GM18951 (cell line): ENCODE results near the gene CIAO3.
"Not testable (repeated sequence)": the region's sequence is repeated elsewhere in the genome, so short reads cannot be mapped to it uniquely, and the experiment has no call there.

Experiments
- POLR2A ChIP-seq: IDR thresholded peaks from 4 replicates; pipeline ENCODE4 v1.6.1; 2011; ENCODE audit warnings: mild to moderate bottlenecking; ENCODE audit not compliant: insufficient read length, insufficient read depth; ENCODE audit errors: extremely low read depth
- in situ Hi-C: fragments of 300-500 bp; cut with MboI; formaldehyde crosslinking; loops from one replicate; pipeline ENCODE4 v1.12.0; 2022; ENCODE audit warnings: low sequenced_read_pairs, mixed read lengths, inconsistent platforms; ENCODE audit not compliant: unreplicated experiment

Gene CIAO3

GRCh38 chr16:745739-746138 lies 4.9 kb upstream of the CIAO3 start:
- no peak for TF ChIP-seq POLR2A
- in situ Hi-C loops, result no loop called here

DNA sequence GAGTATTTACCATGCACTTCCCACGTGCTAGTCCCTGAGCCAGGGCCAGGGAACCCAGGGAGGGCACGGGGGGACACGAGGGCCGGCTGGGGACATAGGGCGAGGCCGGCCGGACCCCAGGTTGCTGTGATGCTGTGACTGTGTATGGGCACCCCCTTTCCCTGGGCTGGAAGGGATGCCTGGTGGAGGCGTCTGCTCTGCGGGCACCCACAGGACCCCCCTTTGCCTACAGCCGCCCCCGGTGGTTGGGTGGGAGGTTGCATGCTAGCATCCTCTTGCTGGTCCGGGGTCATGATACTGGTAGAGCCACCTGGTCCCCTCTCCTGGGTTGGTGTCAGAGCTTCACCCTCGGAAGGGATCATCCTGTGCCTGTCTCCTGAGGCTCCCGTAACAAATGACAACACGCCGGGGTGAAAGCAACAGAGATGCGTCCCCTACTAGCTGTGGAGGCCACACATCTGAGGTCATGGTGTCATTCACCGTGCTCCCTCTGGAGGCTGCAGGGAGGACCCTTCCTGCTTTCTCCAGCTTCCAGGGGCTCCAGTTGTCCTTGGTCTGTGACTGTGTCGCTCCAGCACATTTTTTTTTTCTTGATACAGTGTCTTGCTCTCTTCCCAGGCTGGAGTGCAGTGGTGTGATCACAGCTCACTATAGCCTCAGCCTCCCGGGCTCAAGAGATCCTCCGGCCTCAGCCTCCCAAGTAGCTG lies 3.1 kb upstream of the CIAO3 start:
- no peak for TF ChIP-seq POLR2A
- in situ Hi-C loops, result no loop called here

- in situ Hi-C loops, result not testable (repeated sequence)
Observed at GRCh38 chr16:742894-743293, 2.1 kb upstream of the CIAO3 start.

DNA sequence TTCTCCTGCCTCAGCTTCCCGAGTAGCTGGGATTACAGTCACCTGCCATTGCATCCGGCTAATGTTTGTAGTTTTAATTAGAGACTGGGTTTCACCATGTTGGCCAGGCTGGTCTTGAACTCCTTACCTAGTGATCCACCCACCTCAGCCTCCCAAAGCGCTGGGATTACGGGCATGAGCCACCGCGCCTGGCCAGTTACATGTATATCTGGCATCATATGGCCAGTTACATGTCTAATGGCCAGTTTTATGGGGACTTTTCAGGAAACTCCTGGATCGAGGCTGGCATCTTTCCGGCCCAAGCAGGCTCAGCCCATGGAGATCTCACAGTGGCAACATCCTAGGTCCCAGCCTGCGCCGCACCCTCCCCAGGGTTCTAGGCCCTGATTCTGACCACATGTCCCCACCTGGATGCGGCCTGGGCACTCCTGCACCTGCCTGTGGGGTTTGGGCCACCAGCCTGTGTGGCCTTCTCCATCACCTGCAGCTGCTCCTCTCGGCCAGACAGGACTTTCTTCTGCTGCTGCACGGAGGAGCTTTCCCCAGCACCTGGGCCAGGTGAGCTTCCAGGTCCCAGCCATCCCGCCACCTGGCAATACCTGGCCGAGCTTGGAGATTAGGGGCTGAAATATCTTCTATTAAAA lies 1.3 kb upstream of the CIAO3 start:
- in situ Hi-C loops, result no loop called here

DNA sequence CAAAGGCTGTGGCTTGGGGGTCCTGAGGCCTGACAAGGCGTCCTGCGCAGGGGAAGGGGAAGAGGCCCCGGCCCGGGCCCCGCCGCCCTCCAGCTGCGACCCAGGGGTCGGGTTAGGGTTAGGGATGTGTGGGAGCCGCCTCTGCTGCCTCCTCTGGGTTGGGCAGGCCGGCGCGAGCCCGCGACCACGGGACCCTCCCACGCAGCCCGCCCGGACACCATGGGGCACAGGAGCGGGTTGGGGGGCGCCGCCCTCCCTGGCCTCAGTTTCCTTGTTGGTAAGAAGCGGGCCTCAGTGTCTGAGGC lies 386 bp downstream of the CIAO3 start:
- in situ Hi-C loops, result no loop called here
- TF ChIP-seq POLR2A, result no peak

More for the DNA sequence above, 1.3 kb upstream of the CIAO3 start:
- TF ChIP-seq POLR2A, result no peak

DNA sequence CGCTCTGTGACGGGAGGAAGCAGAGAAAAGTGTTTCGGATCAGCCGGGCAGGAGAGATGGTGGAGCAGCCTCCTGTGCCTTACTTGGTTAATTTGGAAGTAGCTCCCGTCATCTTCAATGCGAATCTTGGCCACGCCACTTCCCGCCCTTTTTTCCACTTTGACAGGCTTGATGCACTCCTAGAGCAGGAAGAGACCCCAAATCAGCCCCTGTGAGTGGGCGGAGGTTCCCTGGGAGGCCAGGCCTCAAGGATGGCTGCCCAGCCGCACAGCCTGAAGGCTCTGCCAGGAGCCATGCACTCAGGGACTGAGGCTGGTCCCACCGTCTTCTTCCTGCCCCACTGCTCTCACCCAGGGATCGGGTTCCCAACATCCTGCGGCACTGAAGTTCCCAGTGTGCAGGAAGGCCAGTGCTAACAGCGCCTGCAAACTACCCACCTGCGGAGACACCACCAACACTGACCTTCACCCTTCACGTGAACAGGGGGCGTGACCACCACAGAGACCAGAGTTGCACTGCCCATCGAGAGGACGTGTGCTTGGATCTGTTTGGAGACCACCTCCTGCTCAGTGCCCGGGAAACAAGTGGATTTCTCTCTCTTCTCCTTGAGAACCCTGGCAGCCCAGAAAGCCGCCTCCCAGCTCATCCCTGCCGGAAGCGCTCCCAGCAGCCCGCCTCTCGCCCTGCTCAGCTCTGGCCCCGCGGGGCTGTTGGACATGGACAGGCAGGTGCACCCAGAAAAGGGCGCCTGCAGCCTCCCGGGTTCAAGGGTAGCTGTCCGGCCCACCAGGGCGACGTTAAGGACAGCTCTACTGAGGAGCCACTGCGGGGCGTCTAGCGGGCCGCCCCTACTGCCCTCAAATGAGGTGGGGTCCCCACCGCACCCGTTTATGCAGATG lies 988 bp downstream of the CIAO3 start:
- TF ChIP-seq POLR2A, result no peak
- in situ Hi-C loops, result no loop called here

GRCh38 chr16:736936-737481 lies 3.8 kb downstream of the CIAO3 start:
- in situ Hi-C loops, result no loop called here
- TF ChIP-seq POLR2A, result no peak

- in situ Hi-C loops, result no loop called here
- no peak for TF ChIP-seq POLR2A
Observed at GRCh38 chr16:735982-736453, 4.8 kb downstream of the CIAO3 start.

DNA sequence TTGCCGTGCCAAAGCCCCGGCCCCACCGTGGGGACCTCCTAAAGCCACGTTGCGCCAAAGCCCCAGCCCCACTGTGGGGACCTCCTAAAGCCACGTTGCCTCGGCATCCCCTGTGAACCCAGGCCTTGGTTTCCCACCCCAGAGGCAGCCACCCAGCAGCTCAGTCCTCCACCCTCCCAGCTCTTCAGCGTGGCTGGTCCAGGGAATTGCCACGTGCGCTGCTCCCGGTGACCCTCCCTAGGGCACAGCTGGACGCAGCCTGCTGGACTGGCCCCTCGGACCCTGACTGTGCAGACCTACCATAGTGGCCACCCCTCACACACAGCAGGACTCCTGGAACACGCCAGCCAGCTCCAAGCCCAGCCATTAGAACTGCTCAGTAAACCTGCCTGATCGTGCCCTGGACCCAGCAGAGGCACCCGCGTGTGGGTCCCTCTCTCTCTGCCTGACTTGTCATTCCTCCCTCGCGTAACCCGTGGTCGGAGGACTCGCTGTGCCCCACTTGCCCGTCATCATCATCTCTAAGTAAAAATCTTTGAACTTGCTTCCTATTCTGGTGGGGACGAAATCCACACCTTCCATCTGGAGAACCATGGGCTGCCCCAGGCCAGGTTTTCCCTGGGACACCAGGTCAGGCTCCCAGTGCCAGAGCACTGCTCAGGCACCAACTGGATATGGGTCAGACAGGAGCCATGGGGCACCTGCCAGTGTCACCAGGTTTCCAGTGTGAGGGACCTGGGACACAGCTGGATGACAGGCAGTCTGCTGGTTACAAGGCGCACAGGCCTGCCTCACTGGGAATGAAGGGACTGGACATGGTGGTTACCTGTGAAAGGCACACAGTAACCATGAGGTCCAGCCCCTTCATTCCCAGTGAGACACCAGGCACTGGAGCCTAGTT lies 5.6 kb downstream of the CIAO3 start:
- in situ Hi-C loops, result no loop called here

GRCh38 chr16:734208-734980 lies 6.4 kb downstream of the CIAO3 start:
- no peak for TF ChIP-seq POLR2A
- in situ Hi-C loops, result no loop called here

More for the DNA sequence above, 5.6 kb downstream of the CIAO3 start:
- no peak for TF ChIP-seq POLR2A

GRCh38 chr16:733382-734207 lies 7.2 kb downstream of the CIAO3 start:
- in situ Hi-C loops, result no loop called here
- no peak for TF ChIP-seq POLR2A

DNA sequence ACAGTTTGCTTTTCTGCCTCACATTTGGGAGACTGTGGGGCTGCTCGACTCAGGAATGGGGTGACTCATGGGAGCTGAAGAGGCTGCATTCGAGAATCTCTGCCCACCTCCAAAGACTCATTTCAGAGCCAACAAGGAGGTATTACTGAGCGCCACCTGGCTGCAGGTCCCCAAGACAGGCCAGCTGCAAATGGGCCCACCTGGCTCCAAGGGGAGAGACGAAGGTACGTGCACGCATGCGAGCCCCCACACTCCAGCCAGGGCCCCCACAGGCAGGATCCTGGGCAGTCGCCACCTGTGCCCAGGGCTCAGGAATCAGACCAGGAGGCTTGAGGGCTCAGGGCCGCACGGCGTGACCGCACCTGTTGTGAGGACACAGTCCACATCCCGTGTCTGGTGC lies 7.9 kb downstream of the CIAO3 start:
- no peak for TF ChIP-seq POLR2A
- in situ Hi-C loops, result no loop called here
